CD4-positive, alpha-beta T cell treated with Interleukin-4 for 4 hours (primary cell): ENCODE data around the gene CCL14.
"Not testable (repeated sequence)": the region's sequence is repeated elsewhere in the genome, so short reads cannot be mapped to it uniquely, and the experiment has no call there.

Experiments
- DNase-seq: peaks from one replicate; pipeline ENCODE4 v3.0.0-alpha.2; 2020

Gene CCL14

GRCh38 chr17:35986643-35987042 is at the start of gene CCL14:
TSS of gene CCL14 (minus strand) at chr17:35986729. CDS start at chr17:35986649, 80 bp downstream.
- DNase-seq: no peak

DNA sequence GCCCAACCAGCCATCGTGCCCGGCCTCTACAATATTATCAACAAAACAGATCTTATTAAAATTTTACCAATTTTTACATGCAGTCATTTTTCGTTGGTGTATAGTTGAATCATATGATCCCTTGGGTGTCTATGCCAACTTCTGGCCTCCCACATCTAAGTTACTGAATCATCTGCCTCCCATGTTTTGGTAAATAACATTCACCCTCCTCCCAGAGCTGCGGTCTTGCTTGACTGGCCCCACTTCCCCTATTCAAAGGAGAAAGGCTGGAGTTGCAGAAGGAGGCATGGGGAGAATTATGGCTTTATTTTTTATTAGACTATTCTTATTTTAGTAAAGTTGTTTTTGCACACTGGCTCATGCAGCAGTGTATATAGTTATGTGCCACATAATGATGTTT is 49.7 kb upstream of the CCL14 start:
- no peak for DNase-seq

DNA sequence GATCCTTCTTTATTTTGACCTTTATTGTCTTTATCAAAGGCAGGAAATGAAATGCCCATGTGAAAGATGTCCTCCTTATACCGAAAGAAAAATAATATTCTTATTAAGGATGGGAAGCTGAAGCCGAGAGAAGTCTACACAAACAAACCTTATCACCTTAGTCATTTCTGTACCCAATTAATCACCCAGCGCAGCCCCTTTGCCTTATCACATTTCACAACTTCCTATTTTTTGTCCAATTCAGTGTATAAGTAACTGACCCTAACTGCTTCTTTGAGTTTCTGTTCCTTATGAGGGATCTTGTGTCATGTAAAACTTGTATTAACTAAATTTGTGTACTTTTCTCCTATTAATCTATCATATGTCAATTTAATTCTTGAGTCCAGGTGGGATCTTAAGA is 47.6 kb upstream of the CCL14 start:
- DNase-seq: no peak

GRCh38 chr17:36030956-36031355 is 44.4 kb upstream of the CCL14 start:
- no peak for DNase-seq

GRCh38 chr17:36027761-36028160 is 41.2 kb upstream of the CCL14 start:
- no peak for DNase-seq

DNA sequence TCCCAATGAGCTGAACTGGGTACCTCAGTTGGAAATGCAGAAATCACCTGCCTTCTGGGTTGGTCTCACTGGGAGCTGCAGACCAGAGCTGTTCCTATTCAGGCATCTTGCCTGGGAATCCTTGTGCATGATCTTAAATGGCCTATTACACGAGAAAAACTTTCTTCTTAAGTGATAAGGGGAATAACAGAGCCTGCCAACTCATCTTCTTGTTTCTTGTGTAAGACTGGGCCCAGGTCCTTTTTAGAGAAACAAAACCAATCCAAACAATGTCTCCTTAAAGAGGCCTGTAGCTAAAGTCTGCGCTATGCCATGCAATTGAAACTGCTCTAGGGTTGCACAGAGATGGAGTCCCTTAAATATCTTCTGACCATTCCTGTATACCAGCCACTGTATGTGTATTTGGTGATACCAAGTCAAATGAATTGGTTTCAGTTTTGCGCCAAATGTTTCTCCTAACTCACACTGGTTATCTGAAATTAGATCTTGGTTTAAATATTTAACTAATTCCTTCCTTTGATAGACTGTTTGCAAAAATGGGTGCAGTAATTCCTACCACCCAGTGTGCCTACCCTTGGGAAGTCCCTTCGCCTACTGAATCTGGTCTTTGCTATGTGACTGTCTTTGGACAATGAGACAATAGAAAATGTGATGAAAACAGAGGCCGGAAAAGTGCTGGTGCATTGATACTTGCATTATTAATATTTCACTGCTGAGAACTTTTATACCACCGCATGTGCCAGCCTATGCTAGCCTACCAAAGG is 37.8 kb upstream of the CCL14 start:
- DNase-seq: no peak

- no peak for DNase-seq
These were observed 32.9 kb upstream of the CCL14 start for GRCh38 chr17:36019423-36019822.

GRCh38 chr17:36017799-36018198 is 31.3 kb upstream of the CCL14 start, which contains the start of gene CCL23:
TSS of gene CCL23 (minus strand) at chr17:36017972. CDS start at chr17:36017897, 75 bp downstream.
- DNase-seq: no peak

GRCh38 chr17:36016555-36016954 is 30.0 kb upstream of the CCL14 start:
- no peak for DNase-seq

GRCh38 chr17:36015895-36016294 is 29.4 kb upstream of the CCL14 start:
- DNase-seq: not testable (repeated sequence)

DNA sequence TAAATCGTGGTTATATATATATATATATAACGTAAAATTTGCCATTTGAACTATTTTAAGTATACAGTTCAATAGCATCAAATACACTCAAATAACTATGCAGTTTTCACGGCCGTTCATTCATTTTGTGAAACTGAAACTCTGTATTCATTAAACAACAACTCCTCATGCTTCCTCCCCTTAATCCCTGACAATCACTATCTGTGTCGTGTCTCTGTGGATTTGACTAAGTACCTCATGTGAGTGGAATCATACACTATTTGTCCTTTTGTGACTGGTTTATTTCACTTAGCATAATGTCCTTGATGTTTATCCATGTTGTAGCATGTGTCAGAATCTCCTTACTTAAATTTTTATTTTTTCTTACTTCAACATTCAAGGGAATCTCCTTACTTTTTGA is 28.4 kb upstream of the CCL14 start:
- no peak for DNase-seq

DNA sequence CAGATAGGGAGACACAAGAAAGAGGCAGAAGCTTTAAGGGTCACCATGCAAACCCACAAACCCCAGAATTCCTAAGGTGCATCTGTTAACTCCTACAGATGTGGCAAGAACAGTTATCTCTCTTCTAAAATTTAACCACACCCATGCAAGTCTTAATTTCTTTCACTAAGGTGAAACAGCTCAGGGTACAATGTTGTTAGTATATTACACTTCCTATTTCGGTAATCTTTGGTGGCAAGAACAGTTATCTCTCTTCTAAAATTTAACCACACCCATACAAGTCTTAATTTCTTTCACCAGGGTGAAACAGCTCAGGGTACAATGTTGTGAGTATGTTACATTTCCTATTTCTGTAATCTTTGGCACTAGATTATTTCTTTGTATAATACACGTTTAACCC is 24.7 kb upstream of the CCL14 start:
- DNase-seq: no peak

- DNase-seq: no peak
These were observed 22.6 kb upstream of the CCL14 start for GRCh38 chr17:36008998-36009665.

- no peak for DNase-seq
These were observed 18.1 kb upstream of the CCL14 start for GRCh38 chr17:36004594-36005108.

- DNase-seq: no peak
These were observed 16.1 kb upstream of the CCL14 start for GRCh38 chr17:36002631-36003030.

- no peak for DNase-seq
These were observed 15.5 kb upstream of the CCL14 start for GRCh38 chr17:36001862-36002603.

DNA sequence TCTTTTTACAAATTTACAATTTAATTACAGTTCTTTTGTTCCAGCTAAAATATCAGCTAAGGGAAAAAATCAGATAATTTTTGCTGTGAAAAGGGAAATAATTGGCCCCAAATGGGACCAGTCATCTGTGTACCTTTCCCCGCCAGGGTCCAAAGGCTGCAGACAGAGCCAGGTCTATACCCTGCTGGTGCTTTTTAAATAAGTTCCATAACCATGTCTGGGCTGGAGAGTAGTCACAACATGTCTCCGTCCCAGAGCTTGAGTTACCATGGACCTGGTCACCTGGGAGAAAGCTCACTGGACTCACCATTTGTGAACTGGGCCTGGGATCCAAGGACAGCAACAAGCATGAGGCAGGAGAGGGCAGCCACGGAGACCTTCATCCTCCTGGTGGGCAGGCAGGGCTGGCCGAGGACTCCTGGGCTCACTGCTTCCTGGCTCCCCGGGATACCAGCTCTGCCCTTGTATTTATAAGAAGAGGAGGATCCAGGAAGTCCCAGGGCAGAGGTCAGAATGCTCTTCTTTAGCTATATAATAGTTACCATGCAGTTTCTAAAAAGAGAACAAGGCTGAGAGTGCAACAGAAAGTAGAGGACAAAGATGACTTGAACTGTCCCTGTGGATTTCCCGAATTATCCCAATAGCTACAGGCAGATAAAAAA is 14.7 kb upstream of the CCL14 start, which contains the start of gene CCL15:
Gene CCL15, minus strand, starts transcription at position 444 of the 662 bp plus-strand sequence. Its CDS starts 61 bp downstream, at position 383.
- no peak for DNase-seq

DNA sequence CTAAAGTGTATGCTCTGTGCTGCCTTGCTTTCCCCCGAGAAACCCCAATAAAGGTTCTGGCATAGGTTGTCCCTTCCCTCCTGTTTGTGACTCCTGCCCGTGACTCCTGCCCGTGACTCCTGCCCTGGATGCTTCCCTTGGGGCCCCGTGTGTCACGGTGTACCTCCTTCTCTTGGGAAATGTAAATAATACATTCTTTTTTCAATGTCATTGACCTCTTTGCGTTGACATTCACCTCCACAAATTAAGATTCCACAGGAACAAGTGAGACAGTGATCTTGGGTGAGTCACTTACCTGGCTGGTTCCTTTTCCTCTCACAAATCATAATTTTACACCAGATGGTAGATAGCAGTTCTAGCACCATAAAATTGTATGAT is 14.2 kb upstream of the CCL14 start:
- DNase-seq: no peak

DNA sequence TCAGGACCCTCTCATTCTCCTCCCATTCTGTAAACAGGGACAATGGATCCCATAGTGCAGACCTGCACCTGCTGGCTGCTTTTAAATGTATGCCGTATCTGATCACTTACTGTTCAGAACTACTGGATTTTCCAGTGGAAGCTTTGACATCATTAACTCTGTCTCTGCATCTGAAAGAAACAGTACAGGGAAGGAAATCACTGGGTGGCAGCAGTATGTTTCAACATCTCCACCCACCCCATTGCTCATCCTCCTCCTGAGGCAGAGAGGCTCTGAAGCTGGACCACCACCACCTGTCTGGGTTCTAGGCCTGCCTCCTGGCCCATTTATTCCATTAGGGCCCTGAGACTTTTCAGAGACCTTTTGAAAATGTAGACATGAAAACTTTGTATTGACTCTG is 12.2 kb upstream of the CCL14 start:
- no peak for DNase-seq

- no peak for DNase-seq
These were observed 11.6 kb upstream of the CCL14 start for GRCh38 chr17:35998018-35998545.

GRCh38 chr17:35995346-35995745 is 8.8 kb upstream of the CCL14 start:
- DNase-seq: not testable (repeated sequence)

DNA sequence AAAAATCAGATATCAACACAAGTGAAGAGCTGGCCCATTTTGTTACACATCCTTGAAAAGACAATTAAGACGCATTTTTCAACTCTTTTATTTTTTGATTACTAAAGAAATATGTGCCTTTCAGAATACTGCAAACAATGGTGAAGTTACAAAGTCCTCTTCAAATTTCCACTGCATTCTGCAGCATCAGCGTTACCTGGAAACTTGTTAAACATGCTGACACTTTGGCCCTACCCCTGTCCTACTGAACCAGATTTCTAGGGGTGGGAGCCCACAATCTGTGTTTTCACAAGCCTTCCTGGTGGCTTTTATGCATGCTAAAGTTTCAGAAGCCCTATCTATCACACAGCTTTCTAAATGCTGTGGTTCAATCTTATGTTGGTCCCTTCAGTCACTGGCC is 4.5 kb upstream of the CCL14 start:
- DNase-seq: no peak

GRCh38 chr17:35988164-35988563 is 1.6 kb upstream of the CCL14 start:
- DNase-seq: no peak
